NCI-H2029 (cell line): ENCODE measurements around the gene DCAF11.

Experiments
- DNase-seq: peaks from one replicate; lab custom pipeline; 2025; lab: John Stamatoyannopoulos, UW

Gene DCAF11

DNA sequence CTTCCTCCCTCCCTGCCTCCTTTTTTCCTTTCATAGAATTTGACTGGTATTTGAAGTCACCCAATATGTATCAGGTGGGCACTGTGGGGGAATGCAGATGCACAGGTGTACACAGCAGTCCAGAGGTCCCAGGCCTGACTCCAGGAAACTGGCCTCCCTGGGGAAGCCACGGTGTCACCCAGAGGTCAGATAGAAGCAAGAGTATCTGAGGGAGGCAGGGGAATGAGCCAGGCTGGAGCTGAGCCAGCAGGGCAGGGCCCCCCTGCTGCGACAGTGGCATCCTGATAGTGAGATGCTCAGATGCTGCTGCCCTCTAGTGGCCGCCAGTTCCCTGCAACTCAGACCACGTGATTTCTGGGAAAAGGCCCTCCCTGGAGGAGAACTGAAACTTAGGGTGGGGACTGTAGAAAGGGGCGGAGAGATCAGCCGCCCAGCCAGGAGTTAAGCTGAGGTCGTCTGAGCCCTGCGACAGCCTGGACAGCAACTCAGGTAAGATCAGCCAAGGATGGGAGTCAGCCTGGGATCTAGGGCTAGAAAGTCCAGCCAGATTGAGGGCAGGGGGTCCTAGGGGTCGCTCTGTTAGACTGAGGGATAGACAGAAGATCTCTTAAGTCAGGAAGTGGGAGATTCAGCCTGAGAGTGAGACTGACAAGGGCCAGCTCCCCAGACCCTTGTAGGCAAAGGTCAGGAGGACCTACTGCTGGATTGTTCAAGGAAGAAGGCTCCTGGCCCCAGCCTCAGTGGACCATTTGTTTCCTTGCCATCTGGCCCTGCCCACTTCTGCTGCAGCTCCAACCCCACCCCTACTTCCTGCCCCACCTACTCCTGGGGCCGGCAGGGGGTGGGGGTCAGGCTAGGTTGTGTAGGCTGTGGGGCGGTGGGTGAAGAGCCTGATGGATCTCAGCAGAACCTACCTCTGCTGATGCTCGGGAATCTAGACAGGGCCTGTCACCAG, 46.5 kb downstream of the DCAF11 start, which contains the start of gene IRF9:
Gene IRF9 (plus strand): TSS at position 416 of the 955 bp plus-strand sequence. CDS start 880 bp downstream, outside the sequence.
- DNase-seq: peak; percentile 95

DNA sequence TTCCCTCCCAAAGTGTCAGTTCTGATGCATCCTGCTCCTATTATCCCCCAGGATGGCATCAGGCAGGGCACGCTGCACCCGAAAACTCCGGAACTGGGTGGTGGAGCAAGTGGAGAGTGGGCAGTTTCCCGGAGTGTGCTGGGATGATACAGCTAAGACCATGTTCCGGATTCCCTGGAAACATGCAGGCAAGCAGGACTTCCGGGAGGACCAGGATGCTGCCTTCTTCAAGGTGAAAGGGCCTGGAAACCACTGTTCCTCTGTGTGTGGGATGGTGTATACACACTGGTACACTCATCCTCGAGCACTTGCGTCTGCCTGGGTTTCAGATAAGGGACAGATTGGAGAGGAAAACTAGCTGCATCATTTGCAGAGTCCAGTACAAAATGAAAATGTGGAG, 47.5 kb downstream of the DCAF11 start:
- no peak for DNase-seq

DNA sequence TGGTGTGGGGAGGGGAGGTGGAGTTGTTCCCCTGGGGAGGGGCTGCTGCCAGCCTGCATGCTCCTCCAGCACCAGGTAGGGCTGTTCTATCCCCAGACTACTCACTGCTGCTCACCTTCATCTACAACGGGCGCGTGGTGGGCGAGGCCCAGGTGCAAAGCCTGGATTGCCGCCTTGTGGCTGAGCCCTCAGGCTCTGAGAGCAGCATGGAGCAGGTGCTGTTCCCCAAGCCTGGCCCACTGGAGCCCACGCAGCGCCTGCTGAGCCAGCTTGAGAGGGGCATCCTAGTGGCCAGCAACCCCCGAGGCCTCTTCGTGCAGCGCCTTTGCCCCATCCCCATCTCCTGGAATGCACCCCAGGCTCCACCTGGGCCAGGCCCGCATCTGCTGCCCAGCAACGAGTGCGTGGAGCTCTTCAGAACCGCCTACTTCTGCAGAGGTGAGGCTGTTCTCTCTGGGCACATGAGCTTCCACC, 50.0 kb downstream of the DCAF11 start:
- no peak for DNase-seq

DNA sequence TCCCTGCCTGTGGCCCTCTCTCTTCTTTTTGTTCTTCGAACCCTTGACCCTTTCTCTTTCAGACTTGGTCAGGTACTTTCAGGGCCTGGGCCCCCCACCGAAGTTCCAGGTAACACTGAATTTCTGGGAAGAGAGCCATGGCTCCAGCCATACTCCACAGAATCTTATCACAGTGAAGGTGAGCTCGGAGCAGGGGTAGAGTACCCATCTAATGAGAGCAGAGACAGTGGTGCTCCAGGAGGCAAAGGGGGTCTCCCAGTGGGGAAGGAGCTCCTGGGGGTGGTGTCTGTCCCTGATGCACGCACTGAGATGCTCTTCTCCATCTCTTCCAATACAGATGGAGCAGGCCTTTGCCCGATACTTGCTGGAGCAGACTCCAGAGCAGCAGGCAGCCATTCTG, 51.2 kb downstream of the DCAF11 start:
- DNase-seq: no peak

DNA sequence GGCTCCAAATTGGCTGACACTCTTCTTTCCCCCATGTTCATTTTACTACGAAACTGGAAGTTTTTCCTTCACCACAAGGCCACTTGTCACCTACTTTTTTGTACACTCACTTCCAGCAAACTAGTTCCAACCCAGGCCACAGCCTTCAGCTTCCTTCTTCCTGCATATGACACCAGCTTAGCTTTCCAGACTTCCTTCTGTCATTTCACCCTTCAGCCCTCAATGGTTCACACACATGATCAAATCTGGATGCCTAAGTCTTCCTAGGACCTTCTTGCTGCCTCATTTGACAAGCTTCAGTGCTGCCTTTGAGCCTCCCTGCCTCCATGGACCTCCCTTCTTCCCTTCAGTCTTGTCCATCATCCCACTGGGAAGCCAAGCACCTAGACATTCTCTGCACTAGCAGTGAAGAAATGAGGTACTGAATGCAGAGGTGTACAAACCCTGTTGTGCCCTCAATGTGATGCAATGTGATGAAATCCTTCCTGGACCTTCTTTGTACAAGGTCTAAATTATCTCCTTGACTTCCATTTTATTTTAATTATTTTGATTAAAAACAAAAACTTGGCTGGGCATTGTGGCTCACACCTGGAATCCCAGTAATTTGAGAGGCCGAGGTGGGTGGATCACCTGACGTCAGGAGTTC, 53.0 kb downstream of the DCAF11 start:
- no peak for DNase-seq

DNA sequence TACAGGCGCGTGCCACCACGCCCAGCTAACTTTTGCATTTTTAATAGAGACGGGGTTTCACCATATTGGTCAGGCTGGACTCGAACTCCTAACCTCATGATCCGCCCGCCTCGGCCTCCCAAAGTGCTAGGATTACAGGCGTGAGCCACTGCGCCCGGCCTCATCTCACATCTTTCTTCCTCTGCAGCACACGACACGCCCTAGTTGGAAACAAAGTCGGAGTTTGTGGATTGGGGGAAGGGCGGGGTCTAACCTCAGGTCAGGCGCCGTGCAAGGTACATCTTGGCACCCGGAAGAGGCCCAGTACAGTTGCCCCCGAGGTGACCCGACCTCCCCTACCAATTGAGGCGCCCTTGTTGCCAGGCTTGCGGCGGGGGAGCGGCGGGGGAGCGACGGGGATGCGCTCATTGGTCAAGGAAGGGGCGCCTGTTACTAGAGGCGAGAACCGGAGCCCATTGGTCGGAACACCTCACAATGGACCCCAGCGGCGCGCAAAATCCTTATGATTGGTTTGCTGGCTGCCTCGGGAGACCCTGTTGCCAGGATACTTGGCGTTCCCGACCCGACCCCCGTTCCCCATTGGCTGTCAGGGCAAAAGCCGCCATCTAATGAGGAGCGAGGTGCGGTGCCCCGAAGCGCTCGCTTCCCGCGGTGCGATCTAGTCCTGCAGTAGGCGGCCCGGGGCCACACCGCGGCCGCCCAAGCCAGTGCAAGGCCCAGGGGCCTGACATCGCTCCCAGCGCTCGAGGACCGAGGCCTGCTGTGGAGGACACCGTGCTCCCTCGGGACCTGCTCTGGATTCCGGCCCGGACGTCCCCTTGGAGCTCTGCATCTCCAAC, 57.1 kb downstream of the DCAF11 start, which contains the start of gene REC8:
Gene REC8 (plus strand): TSS at position 659 of the 839 bp plus-strand sequence. CDS start 473 bp downstream, outside the sequence.
- no peak for DNase-seq

DNA sequence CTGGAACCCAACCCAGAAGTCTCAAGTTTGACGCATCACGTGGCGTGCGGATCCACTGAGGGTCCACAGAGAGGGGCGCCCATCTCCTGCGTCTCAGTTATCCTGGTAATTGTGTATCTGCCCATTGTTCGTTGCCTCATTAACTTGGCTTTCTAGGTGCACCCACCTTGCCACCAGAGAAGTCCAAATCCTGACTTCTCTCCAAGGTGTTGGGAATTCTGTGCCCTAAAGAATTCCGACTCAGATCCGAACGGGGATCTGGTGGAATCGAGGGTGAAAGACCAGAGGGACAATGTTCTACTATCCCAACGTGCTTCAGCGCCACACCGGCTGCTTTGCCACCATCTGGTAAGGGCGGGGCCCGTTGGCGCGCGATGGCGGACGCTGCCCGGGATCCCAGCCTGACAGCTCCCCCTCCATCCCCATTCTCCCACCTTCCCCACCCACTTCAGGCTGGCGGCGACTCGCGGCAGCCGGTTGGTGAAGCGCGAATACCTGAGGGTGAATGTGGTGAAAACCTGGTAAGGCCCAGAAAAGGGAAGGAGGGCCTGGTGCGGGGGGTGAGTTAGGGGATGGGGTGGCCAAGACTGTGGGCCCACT, 57.8 kb downstream of the DCAF11 start:
- DNase-seq: no peak

DNA sequence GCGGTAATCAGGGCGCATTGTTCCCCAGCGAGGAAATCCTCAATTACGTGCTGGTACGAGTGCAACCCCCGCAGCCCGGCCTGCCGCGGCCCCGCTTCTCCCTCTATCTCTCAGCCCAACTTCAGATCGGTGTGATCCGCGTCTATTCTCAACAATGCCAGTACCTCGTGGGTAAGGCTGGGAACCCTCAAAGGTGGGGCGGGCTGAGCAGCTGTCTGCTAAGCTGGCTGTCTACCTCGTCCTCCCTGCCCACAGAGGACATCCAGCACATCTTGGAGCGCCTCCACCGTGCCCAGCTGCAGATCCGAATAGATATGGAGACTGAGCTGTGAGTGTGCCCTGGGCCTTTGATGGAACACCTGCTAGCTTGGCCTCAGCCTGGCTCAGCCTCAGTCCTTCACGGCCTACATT, 58.3 kb downstream of the DCAF11 start:
- DNase-seq: no peak
